Measurements from ENCODE around the gene PGM3.

DNA sequence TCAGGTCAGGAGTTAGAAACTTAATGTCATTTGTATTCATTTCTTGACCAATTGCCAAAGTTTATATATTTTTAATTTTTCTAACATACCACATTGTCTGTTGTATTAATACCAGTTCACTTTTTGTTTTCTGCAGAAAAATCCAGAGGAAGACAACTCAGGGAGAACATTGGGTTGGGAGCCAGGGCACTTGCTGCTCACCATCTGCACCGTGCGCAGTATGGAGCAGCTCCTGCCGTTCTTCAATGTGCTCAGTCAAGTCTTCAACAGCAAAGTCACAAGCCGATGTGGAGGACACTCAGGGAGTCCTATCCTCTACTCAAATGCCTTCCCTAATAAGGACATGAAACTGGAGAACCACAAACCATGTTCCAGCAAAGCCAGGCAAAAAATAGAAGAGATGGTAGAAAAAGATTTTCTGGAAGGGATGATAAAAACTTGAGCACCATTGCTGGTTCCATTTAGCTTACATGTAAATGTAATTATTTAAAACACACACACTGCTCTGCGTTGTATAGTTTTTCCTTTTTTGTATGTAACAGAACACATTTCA is 25.3 kb downstream of the PGM3 start:
- TF ChIP-seq POLR2A (IDR thresholded peaks at IDR 0.05) = no peak
- TF ChIP-seq, protein P1, sequence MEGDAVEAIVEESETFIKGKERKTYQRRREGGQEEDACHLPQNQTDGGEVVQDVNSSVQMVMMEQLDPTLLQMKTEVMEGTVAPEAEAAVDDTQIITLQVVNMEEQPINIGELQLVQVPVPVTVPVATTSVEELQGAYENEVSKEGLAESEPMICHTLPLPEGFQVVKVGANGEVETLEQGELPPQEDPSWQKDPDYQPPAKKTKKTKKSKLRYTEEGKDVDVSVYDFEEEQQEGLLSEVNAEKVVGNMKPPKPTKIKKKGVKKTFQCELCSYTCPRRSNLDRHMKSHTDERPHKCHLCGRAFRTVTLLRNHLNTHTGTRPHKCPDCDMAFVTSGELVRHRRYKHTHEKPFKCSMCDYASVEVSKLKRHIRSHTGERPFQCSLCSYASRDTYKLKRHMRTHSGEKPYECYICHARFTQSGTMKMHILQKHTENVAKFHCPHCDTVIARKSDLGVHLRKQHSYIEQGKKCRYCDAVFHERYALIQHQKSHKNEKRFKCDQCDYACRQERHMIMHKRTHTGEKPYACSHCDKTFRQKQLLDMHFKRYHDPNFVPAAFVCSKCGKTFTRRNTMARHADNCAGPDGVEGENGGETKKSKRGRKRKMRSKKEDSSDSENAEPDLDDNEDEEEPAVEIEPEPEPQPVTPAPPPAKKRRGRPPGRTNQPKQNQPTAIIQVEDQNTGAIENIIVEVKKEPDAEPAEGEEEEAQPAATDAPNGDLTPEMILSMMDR (IDR thresholded peaks at IDR 0.05) = no peak

Data from heart left ventricle (tissue), 13 donors.